DOHH2 (cell line): ENCODE data around the gene FBLN7.

Experiments used
- CTCF ChIP-seq: fragments of 200-600 bp; sonication (generic); IDR thresholded peaks from one replicate; pipeline ENCODE4 v1.5.1; 2014; ENCODE audit warnings: antibody characterized with exemption, mild to moderate bottlenecking, low read depth, low read length; ENCODE audit not compliant: poor library complexity, severe bottlenecking
- EZH2phosphoT487 ChIP-seq: fragments of 200-600 bp; sonication (generic); IDR thresholded peaks from 2 replicates; pipeline ENCODE4 v1.6.1; 2017; ENCODE audit warnings: borderline replicate concordance, mild to moderate bottlenecking, antibody characterized with exemption, low read length, moderate library complexity, mixed read lengths

- no peak for TF ChIP-seq CTCF
- TF ChIP-seq EZH2phosphoT487: no peak
Observed at GRCh38 chr2:112140899-112141625, 2.9 kb downstream of the FBLN7 start.
